ENCODE measurements around the gene MARK4. TPM values are rescaled to one million over a fixed set of nuclear protein-coding genes. Genes with fewer than 3 reads are reported as not detected.

MARK4 gene
- total RNA-seq, 4 donors from 2014 or later, result 12.2 to 42.5 (median 22.1) TPM

DNA sequence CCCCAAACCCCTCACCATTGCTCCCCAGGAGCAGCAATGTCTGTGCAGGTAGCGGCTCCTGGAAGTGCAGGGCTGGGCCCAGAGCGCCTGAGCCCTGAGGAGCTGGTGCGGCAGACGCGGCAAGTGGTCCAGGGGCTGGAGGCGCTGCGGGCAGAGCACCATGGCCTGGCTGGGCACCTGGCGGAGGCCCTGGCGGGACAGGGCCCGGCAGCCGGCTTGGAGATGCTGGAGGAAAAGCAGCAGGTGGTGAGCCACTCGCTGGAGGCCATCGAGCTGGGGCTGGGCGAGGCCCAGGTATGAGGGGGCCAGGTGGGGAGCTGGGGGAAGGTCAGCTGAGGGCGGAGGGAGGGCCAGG is 94.4 kb downstream of the MARK4 start:
- peaks cover 9 to 38% (median 17%) of the 10 kb centered on the region in 3 donors for H3K27me3 ChIP-seq
- H3K36me3 ChIP-seq, result no peaks in the 10 kb centered on the region
- H3K4me1 ChIP-seq, result no peaks in the 10 kb centered on the region
- intact Hi-C loops (cut with DNase I; ENCODE audit: low total_unique reads), result no loop called here
- H3K27ac ChIP-seq, result no peak overlapping the region
- DNase-seq, result no peak
- H3K9me3 ChIP-seq, result no peaks in the 10 kb centered on the region
- ATAC-seq, result no peak
- TF ChIP-seq CTCF (IDR thresholded peaks at IDR 0.05 in 4 of 5, conservative IDR thresholded peaks at IDR 0.05 in 1 of 5) (no peak), POLR2A (IDR thresholded peaks at IDR 0.05) (no peak)
- in situ Hi-C loops (cut with MboI; ENCODE audit: low sequenced_read_pairs in 4 of 4), result no loop called here
- no peak overlapping the region for H3K4me3 ChIP-seq

DNA sequence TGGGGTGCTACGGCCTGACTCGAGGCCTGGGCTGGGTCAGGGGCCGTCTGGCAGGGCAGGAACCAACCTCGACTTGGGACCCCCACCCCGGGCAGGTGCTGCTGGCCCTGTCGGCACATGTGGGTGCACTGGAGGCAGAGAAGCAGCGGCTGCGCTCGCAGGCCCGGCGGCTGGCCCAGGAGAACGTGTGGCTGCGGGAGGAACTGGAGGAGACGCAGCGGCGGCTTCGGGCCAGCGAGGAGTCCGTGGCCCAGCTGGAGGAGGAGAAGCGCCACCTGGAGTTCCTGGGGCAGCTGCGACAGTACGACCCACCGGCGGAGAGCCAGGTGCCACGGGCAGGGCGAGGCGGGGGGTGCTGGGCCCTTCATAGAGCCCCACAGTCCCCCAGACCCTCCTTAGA is 95.4 kb downstream of the MARK4 start:
- intact Hi-C loops (cut with DNase I; ENCODE audit: low total_unique reads), result no loop called here
- TF ChIP-seq CTCF (IDR thresholded peaks at IDR 0.05 in 4 of 5, conservative IDR thresholded peaks at IDR 0.05 in 1 of 5) (no peak), POLR2A (IDR thresholded peaks at IDR 0.05) (no peak)
- no peak for DNase-seq
- in situ Hi-C loops (cut with MboI; ENCODE audit: low sequenced_read_pairs in 4 of 4), result no loop called here
- Histone ChIP-seq H3K9me3 (no peaks in the 10 kb centered on the region), H3K27me3 (peaks cover 9 to 30% (median 10%) of the 10 kb centered on the region in 3 donors), H3K36me3 (no peaks in the 10 kb centered on the region), H3K4me1 (no peaks in the 10 kb centered on the region), H3K4me3 (no peak overlapping the region), H3K27ac (no peak overlapping the region)
- ATAC-seq, result no peak

GRCh38 chr19:45347570-45348366 is 96.7 kb downstream of the MARK4 start:
- in situ Hi-C loops (cut with MboI; ENCODE audit: low sequenced_read_pairs in 4 of 4), result no loop called here
- Histone ChIP-seq H3K36me3 (peaks cover 0 to 4% of the 10 kb centered on the region in 2 donors), H3K4me1 (no peaks in the 10 kb centered on the region), H3K9me3 (no peaks in the 10 kb centered on the region), H3K4me3 (no peak overlapping the region), H3K27me3 (peaks cover 9 to 28% (median 10%) of the 10 kb centered on the region in 3 donors), H3K27ac (no peak overlapping the region)
- no peak for ATAC-seq
- no peak for DNase-seq
- TF ChIP-seq CTCF (IDR thresholded peaks at IDR 0.05 in 4 of 5, conservative IDR thresholded peaks at IDR 0.05 in 1 of 5), result no peak
- TF ChIP-seq POLR2A (IDR thresholded peaks at IDR 0.05), result no peak
- intact Hi-C loops (cut with DNase I; ENCODE audit: low total_unique reads), result no loop called here

DNA sequence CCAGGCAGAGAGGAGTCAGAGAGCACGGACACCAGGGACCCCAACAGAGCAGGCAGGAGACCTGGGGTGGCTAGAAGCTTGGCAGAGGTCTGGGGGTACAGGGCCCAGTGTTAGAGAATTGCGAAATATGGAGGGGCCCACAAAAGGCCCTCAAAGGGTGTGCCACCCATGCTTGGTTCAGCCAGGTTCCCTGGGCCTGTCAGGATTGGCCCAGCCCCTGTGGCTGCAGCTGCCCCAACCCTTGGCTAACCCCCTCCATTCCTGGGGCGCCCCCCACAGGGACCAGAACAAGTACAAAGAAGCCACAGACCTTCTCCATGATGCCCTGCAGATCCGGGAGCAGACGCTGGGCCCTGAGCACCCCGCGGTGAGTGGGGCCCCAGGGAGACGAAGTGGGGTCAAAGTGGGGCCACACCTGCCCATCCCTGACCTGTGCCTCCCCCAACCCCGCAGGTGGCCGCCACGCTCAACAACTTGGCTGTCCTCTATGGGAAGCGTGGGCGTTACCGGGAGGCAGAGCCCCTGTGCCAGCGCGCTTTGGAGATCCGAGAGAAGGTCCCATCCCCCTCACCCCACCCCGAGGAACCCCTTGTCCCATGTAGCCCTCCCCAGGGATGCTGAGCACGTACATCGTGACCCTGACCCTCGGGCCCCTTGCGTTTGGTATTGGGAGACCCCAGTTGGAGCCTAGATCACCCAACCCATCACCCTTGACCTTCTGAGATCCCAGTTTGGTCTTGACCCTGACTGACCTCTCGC is 97.5 kb downstream of the MARK4 start:
- in situ Hi-C loops (cut with MboI; ENCODE audit: low sequenced_read_pairs in 4 of 4), result no loop called here
- Histone ChIP-seq H3K27ac (no peak overlapping the region), H3K9me3 (no peaks in the 10 kb centered on the region), H3K4me3 (no peak overlapping the region), H3K36me3 (peaks cover 0 to 8% of the 10 kb centered on the region in 2 donors), H3K4me1 (no peaks in the 10 kb centered on the region), H3K27me3 (peaks cover 9 to 28% (median 10%) of the 10 kb centered on the region in 3 donors)
- ATAC-seq, result no peak
- intact Hi-C loops (cut with DNase I; ENCODE audit: low total_unique reads), result no loop called here
- DNase-seq, result no peak
- TF ChIP-seq CTCF (IDR thresholded peaks at IDR 0.05 in 4 of 5, conservative IDR thresholded peaks at IDR 0.05 in 1 of 5) (no peak), POLR2A (IDR thresholded peaks at IDR 0.05) (no peak)
